Upper lobe of right lung (tissue), 1 donor: Measurements from ENCODE around the gene PRDM10. TPM values are rescaled to one million over a fixed set of nuclear protein-coding genes. Genes with fewer than 3 reads are reported as not detected.

ENCODE experiments used
- ATAC-seq: fragments of 200-7000 bp; cut with Tn5 transposase; one replicate; pipeline ENCODE4 v1.9.1; 2020; ENCODE audit warnings: mild to moderate bottlenecking, moderate library complexity
- DNase-seq: peaks from one replicate; pipeline ENCODE4 v3.0.0-alpha.2; 2020
- H3K27ac ChIP-seq: fragments of 200-600 bp; one replicate; pipeline ENCODE4 v1.8.0; 2022
- H3K27me3 ChIP-seq: fragments of 200-600 bp; one replicate; pipeline ENCODE4 v1.8.0; 2022; ENCODE audit warnings: mild to moderate bottlenecking
- H3K36me3 ChIP-seq: fragments of 200-600 bp; one replicate; pipeline ENCODE4 v1.8.0; 2022
- H3K4me1 ChIP-seq: fragments of 200-600 bp; one replicate; pipeline ENCODE4 v1.8.0; 2022
- H3K4me3 ChIP-seq: fragments of 200-600 bp; one replicate; pipeline ENCODE4 v1.8.0; 2022; ENCODE audit warnings: mild to moderate bottlenecking
- H3K9me3 ChIP-seq: fragments of 200-600 bp; one replicate; pipeline ENCODE4 v1.8.0; 2022
- CTCF ChIP-seq: fragments of 200-600 bp; IDR thresholded peaks from one replicate; pipeline ENCODE4 v1.8.0; 2022; ENCODE audit warnings: antibody characterized with exemption
- intact Hi-C: fragments of 100-400 bp; cut with DNase I; formaldehyde crosslinking; loops from one replicate; pipeline ENCODE4 v1.11.0; 2022
- total RNA-seq: library from RNA; stranded (reverse); fragmentation: NEBNext Ultra II Directional; extraction: Animal tissue kit (Norgen Biotek cat#: 25700); gene quantifications from one replicate; pipeline ENCODE4 v1.2.1, GENCODE V29; 2021
- donor health status: DM: no; HTN: yes; CAD: no; lungs with severe emphysema.

PRDM10 gene
- total RNA-seq, 1 donor from 2014 or later: 15.7 TPM

- DNase-seq: no peak
- peaks cover 15% of the 10 kb centered on the region for H3K4me1 ChIP-seq
- no peaks in the 10 kb centered on the region for H3K27me3 ChIP-seq
- H3K36me3 ChIP-seq: peaks cover 10% of the 10 kb centered on the region
- intact Hi-C loops: no loop called here
- H3K27ac ChIP-seq: no peak overlapping the region
- no peaks in the 10 kb centered on the region for H3K9me3 ChIP-seq
- no peak overlapping the region for H3K4me3 ChIP-seq
- ATAC-seq: no peak
- TF ChIP-seq CTCF: no peak
Observed at GRCh38 chr11:129948926-129949466, 53.6 kb downstream of the PRDM10 start.

GRCh38 chr11:129947474-129947873 is 55.2 kb downstream of the PRDM10 start:
- no peak overlapping the region for H3K27ac ChIP-seq
- no peak overlapping the region for H3K4me3 ChIP-seq
- H3K9me3 ChIP-seq: no peaks in the 10 kb centered on the region
- no peaks in the 10 kb centered on the region for H3K27me3 ChIP-seq
- H3K36me3 ChIP-seq: peaks cover 10% of the 10 kb centered on the region
- TF ChIP-seq CTCF: no peak
- intact Hi-C loops: no loop called here
- ATAC-seq (no peak), DNase-seq (no peak)
- H3K4me1 ChIP-seq: peaks cover 15% of the 10 kb centered on the region

GRCh38 chr11:129946965-129947364 is 55.7 kb downstream of the PRDM10 start:
- Histone ChIP-seq H3K9me3 (no peaks in the 10 kb centered on the region), H3K4me3 (no peak overlapping the region), H3K4me1 (peaks cover 15% of the 10 kb centered on the region), H3K36me3 (peaks cover 15% of the 10 kb centered on the region), H3K27ac (no peak overlapping the region), H3K27me3 (no peaks in the 10 kb centered on the region)
- no peak for TF ChIP-seq CTCF
- ATAC-seq (no peak), DNase-seq (no peak)
- intact Hi-C loops: no loop called here

GRCh38 chr11:129946256-129946655 is 56.4 kb downstream of the PRDM10 start:
- H3K27me3 ChIP-seq: no peaks in the 10 kb centered on the region
- ATAC-seq: no peak
- no peak overlapping the region for H3K4me3 ChIP-seq
- H3K27ac ChIP-seq: no peak overlapping the region
- peaks cover 14% of the 10 kb centered on the region for H3K4me1 ChIP-seq
- TF ChIP-seq CTCF: no peak
- no peaks in the 10 kb centered on the region for H3K9me3 ChIP-seq
- no peak for DNase-seq
- intact Hi-C loops: no loop called here
- peaks cover 15% of the 10 kb centered on the region for H3K36me3 ChIP-seq

GRCh38 chr11:129945373-129945772 is 57.3 kb downstream of the PRDM10 start:
- Histone ChIP-seq H3K36me3 (peaks cover 15% of the 10 kb centered on the region), H3K4me3 (no peak overlapping the region), H3K27ac (no peak overlapping the region), H3K4me1 (peaks cover 5% of the 10 kb centered on the region), H3K27me3 (no peaks in the 10 kb centered on the region), H3K9me3 (no peaks in the 10 kb centered on the region)
- DNase-seq: no peak
- TF ChIP-seq CTCF: no peak
- intact Hi-C loops: no loop called here
- ATAC-seq: no peak

GRCh38 chr11:129944696-129945095 is 57.9 kb downstream of the PRDM10 start:
- no peaks in the 10 kb centered on the region for H3K9me3 ChIP-seq
- peaks cover 15% of the 10 kb centered on the region for H3K36me3 ChIP-seq
- no peaks in the 10 kb centered on the region for H3K27me3 ChIP-seq
- no peak for ATAC-seq
- H3K4me1 ChIP-seq: no peaks in the 10 kb centered on the region
- no peak overlapping the region for H3K4me3 ChIP-seq
- TF ChIP-seq CTCF: no peak
- intact Hi-C loops: no loop called here
- no peak overlapping the region for H3K27ac ChIP-seq
- DNase-seq: no peak
